SKM-1 (cell line): ENCODE measurements around the gene ST3GAL2.

ENCODE experiments used
- DNase-seq: peaks from one replicate; lab custom pipeline; 2025; ENCODE audit not compliant: unreplicated experiment; lab: John Stamatoyannopoulos, UW

The ST3GAL2 gene

DNA sequence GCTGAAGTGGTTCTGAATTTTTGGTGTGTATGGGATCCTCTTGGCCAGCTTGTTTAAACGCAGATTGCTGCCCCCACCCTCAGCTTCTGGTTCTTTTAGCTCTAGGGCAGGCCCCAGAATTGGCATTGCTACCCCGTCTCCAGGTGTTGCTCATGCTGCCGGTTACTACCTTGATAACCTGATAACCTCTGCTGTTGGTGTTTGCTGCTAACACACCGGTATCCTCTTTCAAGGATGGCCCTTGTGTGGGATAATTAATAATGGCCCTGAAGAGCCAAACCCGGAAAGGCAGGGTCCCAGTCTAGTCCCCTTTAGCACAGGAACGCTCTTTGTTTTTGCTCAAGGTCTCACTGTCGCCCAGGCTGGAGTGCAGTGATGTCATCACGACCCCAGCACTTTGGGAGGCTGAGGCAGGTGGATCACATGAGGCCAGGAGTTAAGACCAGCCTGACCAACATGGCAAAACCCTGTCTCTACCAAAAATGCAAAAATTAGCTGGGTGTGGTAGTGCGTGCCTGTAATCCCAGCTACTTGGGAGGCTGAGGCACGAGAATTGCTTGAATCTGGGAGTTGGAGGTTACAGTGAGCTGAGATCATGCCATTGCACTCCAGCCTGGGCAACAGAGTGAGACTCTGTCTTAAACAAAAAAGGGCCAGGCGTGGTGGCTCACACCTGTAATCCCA is 1.3 kb upstream of the ST3GAL2 start:
- no peak for DNase-seq

DNA sequence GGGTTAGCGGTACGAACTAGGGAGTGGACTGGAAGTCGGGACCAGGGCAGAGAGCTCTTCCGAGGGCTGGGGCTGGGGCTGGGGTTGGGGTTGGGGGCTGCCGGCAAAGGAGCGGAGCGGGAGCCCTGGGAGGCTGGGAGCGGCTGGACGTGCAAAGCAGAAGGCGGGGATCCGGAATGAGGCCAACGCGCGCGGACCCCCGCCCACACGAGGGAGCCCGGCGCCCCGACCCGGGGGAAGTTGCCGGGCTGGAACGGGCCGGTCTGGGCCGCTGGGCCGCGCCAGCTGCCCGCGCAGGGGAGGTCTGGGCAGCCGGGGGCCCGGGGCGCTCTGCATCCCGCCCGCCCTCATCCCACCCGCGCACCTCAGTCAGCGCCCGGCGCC is 323 bp downstream of the ST3GAL2 start:
- no peak for DNase-seq

DNA sequence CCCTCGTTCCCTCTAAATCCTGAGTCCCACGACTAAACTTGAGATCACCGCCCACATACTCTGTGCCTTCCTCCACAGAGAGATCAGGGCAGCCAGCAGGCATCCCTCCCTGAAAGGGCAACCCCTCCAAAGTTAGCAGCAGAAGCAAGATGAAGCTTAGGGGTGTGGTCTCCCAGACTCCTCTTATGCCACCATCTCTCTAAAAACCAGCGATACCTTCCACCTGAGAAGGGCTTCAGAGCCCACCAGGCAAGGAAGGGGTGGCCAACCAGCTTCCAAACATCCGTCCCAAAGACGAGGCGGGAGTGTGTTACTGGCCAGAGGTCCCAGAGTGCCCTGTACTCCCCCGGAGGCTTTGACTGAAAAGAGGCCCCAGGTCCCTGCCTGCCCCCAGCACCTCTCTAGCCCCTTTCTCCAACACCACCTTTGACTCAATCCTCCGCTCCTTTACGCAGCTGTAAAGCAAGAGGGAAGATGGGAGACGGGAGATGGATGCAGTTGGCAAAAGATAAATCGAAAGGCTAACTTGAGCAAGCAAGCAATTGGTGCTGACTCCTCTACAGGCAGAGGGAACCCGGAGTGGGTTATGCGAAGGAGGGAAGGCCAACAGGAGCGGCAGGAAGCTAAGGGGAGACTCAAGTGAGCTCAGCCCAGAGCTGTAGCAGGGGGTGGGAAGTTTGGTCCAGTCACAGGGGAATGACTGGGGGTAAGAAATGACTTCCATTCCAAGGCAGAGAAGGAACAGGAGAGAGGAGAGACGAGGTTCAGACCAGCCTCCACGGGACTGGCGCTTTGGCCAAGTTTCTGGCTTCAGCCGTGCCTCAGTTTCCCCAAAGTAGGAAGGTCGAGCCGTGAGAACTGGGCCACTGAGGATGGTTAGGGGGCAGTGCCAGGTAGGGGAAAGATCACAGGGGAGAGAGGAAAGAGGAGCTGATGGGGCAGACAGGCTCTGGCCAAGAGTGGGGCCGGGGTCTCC is 1.0 kb downstream of the ST3GAL2 start:
- no peak for DNase-seq

DNA sequence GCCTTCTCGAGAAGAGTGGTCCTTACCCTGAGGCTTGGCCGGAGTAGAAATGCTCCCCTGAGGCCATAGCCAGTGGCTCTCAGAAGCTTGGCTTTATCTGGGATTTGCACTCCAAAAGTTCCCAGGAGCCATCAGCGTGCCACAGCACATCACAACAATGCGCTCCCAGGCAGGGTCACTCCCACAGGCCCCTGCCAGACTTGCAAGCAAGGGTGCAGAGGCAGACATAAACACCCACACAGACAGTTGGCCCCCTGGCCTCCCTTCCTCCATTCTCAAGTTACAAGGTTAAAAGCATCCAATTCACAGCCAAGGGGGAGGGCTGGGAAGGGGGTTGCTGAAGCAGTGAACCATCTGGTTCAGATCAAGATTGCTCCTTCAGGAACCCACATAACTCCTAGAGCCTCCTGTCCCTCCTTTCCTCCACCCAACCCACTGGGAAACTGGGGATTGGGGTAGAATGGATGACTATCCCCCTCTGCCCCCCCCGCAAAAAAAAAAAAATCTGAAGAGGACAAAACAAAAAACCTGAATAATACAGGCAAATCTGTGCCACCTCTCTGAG is 1.8 kb downstream of the ST3GAL2 start:
- no peak for DNase-seq

DNA sequence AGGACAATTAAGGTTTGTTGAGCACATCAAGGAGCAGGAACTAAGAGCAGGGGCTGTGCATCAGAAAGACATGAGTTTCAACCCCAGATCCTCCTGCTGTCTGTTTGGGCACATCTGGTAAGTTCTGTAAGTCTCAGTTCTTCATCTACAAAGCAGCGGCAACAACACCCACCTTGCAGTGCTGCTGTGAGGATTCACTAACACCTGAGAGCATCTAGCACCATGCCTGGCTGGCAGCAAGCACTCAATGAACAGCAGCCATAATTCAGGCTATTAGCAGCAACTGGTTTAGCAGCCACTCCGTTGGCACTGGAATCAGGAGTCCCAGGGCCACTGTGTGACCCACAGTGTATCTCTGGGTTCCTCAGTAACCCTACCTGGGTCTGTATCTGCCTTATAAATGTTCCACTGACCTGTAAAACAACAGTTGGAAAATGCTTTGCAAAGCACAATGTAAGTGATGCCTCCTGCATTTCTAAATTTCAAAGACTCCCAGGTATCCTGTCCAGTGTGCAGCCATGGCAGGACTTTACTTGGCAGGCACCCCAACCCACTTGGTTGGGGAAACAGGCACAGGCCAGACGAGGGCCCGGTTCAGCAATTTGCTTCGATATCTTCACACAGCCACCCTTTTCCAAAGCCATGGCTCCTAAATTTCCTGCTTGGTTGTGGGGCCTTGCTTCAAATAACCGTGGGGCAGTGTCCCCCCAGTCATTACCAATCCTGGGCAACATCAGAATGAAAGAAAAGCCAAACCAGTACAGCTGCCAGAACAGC is 4.2 kb downstream of the ST3GAL2 start:
- DNase-seq, result no peak

DNA sequence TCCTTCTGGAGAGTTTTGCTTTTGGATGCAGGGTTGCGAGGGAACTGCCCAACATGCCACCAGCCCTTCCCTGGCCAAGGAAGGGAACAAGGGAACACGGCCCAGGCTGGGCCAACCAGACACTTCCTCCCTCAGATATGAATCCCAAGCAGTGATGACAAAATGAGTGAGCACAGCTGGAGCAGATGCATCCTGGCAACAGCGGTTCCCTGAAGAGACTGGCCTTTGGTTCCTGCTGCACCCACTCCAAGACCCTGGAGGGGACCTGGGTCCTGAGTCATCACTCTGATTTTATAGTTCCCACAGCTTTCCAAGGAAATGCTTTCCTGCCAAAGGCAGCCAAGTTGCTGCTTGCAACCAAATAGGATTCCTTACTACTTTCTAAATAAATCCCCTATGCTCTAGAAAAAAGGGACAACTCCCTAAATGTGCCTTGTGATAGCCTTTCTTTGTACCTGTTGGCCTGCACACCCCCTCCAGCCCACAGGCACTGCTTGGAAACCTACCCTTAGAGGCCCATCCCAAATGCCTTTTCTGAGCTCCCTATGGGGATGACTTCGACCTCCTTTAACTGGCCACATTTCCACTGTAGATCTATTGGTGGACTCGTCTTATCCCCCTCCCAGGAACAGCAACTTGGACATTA is 5.3 kb downstream of the ST3GAL2 start:
- no peak for DNase-seq

DNA sequence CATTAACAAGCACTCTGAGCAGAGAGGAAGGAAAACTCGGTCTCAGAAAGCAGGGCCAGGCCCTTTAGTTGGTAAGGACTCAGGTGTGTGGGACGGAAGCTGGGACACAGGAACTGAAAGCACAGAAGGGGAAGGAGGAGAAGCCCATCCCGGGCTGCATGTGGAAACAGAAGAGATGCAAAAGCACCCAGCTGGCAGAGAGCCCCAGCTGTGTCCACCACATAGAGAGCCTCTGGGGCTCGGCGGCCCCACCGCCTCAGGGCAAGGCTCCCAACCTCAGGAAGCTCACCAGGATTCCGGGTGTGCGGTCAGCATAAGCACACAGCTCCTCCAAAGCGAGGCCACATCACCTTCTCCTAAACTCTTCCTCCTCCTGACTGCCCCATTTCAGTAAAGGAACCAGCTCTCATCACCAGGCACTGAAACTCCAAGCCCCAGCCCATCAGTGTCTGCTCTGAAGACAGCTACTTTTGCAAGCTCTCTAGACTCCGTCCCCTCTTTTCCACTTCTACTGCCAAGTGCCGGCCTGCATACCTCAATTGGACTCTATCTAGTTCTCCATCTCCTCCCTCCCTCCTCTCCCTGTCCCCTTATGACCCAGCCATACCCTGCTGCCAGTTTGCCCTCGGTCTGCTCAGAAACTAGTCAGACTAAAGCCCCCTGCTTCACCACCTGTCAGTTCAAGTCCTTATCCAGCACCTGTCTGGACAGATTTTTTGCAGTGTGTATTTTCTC is 6.0 kb downstream of the ST3GAL2 start:
- DNase-seq, result no peak

DNA sequence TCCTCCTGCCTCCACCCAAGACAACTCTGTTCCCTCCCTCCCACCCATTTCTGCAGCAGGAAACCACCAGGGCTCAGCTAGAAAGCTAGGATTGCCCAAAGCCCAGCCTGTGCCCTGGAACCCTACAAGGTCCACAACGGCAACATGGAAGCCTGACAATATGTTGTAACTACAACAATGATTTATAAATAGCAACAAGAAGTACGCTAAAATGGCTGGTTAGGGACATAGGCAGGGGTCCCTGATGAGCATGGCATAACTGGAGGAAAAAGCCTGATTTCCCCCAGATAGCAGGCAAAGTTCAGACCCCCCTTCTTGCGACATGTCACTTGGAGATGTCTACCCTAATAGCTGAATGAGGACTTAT is 6.6 kb downstream of the ST3GAL2 start:
- DNase-seq, result peak; percentile 27

DNA sequence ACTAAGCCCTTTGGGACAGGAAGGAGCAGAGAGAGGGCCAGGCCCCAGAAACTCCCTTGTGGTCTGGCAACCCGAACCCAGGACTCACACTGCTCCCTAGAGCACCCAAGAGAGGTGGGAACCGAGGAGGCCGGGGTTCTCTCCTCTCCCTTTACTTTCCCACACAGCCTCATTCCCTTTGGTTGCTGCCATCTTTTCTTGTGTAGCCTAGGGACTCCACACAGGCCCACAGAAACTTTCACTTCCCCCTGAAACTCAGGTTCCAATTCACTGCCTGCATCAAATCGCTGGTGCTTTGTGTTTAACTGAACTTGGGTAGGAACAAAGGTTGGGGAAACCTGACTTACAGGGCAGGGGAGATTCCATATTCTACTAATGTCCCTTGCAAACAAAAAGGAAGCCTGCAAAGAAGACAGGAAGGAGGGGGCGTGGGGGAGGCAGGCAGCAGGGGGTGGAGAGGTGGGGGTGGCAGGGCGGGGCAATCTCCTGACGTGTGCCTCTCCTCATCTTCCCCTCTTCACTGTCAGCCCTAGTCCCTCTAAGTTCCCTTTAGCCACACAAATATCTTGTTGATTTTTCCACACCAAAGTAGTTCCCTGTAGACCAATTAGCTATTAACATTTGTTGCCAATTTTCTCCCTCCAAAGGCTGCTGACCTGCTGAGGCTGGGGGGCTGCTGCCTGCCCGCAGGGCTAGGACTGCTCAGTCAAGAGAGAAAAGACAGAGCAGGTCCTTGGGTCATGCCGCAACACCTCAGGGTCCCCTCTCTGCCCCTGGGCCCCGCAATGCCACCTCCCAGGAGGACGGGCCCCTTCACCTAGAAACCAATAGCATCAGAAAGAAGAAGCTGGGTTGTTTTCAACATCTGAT is 8.0 kb downstream of the ST3GAL2 start:
- peak; percentile 71 for DNase-seq

DNA sequence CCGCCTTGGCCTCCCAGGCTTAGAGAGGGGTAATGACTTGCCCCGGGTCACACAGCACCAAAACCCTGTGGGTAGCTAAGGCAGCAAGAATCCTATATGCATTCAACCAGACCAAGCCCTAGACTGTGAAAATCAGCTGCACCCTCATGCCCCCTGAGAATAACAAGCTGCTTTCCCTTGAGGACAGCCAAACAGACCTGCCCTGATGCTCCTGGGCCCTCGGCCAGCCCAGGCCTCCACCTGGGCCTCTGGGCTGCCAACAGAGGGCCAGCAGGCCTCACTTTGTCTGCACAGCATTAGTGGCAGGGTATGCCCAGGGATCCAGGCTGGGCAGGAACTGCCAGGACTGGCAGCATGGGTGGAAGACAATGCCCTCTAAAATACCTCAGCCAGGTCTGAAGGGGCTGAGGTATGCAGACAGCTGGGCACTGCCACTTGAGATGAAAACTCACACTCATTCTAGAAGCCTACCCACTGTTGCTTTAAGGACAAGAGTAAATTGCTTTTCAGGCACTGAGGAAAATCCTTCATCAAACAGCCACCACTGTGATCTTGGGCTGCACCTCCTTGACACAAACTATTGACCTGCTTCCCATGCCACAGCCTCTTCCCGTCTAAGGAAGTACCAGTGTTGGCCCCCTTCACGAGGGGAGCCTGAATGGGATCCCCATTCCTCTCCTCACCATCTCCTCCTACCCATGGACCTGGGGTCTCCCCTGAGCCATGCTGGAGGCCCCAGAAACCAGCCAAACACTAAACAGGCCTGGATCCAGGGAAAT is 8.8 kb downstream of the ST3GAL2 start:
- no peak for DNase-seq

DNA sequence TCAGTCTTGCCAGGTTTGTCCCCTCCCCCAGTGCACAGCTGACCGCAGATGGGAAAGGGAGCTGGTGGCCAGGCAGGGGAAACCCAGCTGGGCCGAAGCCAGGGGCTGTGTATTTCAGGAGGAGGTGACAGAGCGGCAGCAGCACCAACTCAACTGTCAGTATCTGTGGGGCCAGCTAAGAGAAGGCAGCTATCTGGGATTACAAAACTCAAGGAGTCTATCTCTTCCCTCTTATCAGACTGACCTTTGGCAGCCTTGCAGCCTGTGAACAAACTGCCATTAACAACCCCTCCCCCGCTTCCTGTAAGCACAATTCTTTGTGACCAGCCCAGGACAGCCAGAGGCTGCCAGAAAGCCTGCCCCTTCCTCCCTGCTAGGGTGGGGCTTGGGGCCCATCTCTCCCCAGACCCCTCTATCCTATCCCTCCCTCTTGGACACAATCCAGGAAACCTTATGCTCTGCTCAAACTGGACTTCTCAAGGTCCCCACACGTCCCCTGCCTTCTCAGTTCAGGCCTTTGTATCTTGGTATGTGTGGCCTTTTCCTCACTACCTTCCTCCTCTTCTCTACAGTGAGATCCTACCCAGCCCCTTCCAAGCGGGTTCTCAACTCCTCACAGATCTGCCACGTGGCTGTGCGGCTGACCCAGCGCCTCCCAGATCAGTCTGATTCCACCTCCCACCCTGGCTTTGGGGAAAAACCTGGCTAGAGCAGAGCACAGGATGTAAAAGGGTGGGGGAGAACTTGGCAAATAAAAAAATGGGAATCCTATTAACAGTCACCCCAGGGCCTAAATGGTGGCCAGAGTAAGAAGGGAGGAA is 10.5 kb downstream of the ST3GAL2 start:
- DNase-seq, result peak; percentile 93

DNA sequence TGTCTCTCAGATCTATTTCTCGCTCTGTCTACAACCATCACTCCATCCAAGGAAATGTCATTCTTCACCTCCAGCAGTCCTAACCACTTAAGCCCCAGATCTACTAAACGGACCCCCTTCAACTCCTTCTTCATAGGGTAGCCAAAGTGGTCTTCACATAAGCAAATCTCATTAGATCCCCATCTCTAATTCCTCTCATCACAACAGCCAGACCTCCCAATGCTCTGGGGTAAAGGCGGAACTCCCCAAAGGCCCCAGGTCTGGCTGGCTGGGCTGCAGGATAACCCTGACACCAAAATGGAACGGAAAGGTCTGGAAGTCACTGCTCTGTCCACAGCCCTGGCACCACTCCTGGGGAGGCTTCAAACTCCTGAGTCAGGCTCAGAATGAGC is 11.1 kb downstream of the ST3GAL2 start:
- DNase-seq, result no peak

DNA sequence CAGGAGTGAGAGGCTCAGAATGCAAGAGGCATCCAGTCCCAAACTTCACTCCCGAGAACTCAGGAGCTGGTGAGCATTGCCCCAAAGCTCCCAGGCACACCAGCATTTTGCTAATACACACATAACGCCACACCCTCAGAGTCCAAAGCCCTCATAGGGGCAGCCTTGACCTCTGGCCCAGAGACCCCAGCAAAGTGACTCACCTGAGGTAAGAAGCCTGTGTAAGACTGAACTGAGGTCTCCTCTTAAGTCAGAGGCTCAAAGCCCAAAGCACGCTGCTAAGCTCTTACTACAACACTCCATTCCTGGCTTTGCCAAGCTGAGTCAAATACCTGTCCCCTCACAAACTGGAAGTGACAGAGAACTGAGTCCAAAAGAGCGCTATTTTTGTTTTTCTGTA is 16.4 kb downstream of the ST3GAL2 start:
- no peak for DNase-seq

DNA sequence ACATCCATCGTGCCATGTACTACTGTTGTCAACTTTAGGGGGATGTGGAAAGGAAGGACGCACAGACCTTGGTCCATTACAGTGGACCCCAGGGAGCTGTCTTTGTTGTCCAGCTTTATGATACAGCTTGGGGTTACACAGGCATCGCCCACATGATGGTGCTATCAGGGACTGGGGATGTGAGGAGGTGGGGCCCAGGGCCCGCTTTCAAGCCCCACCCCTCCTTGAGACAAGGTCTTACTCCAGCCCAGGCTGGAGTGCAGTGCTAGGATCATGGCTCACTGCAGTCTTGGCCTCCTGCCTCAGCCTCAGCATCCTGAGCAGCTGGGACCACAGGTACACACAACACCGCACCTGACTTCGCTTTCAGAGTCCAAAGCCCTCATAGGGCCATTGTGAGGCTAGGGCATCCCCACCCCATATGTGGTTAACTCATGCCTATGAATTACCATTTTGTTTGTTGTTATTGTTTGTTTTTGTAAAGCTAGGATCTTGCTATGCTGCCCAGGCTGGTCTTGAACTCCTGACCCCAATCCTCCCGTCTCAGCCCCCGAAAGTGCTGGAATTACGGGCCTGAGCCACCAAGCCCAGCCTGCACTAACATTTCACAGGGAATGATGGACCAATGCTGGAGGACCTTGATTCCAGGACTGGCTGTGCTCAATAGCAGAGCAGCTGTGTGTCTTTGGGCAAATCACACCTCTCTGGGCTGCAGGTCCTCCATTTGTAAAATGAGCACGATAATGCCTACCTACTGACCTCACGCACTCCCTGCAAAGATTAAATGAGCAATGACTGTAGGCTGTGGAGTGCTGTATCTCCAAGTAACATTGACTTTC is 17.2 kb downstream of the ST3GAL2 start:
- no peak for DNase-seq

DNA sequence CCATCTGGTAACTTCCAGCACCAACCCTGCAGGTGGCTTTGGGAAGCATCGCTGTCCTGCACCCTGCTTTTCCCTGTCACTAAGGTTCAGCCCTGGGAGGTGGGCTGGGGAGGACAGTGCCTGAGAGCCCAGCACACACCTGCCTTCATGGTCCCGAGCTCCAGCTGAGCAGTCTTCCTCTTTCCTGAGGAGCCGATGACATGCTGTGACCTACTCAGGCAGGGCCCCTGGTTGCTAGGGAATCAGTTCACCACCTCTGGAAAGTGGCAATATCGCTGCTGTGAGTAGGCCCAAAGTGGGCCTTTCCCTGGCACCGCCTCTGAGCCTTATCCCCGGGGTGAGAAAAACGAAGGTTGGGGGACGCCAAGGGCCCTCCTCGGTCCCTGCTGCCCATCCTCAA is 17.9 kb downstream of the ST3GAL2 start:
- no peak for DNase-seq

DNA sequence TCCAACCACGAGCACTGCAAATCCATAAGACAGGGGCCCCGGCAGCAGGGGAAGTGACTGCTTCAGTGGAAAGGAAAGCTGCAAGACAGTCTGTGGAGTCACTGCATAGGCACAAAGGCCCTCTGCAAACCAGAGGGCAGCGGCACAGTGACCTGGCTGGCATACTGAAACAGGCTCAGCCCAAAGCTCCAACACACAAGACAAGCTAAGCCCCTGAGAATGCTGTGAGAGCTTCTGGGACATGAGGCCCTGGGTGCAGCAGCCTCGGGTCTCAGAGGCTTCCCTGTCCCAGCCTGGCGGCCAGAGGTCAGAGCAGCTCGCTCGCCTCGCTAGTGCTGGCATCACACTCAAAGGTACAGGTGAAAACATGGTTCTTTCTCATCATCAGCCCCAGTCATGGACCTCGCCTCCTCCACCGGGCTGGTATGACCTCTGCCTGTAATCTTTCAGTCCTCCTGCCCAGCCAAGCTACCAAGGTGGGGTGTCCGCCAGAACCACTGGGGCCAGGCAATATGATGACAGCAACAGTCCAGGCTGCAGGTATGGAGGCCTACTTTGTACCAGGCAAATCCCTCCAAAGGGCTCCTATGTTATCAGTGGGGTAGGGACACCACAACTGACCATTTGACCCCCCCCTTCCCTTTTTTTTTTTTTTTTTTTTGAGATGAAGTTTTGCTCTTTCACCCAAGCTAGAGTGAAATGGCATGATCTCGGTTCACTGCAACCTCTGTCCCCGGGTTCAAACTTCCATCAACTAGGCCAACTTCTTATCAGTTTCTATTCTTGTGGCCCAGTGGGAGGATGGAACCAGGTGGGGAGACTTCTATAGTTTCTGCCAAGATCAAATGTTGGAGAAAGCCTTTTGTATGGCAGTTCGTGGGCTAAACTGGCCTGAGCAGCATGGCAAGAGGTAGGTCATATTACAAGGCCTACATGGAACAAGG is 19.2 kb downstream of the ST3GAL2 start:
- no peak for DNase-seq
